WI38 (cell line): ENCODE results near the gene PRRG2.

Experiments used
- H3K4me3 ChIP-seq: 2 replicates; pipeline ENCODE4 v1.5.1; 2011; ENCODE audit warnings: low read depth, mild to moderate bottlenecking, control low read depth, low read length
- TF ChIP-seq, protein P1 (sequence below): IDR thresholded peaks from 2 replicates; pipeline ENCODE4 v1.5.1; 2012; ENCODE audit warnings: low read depth, mild to moderate bottlenecking, control low read depth, low read length

Gene PRRG2

DNA sequence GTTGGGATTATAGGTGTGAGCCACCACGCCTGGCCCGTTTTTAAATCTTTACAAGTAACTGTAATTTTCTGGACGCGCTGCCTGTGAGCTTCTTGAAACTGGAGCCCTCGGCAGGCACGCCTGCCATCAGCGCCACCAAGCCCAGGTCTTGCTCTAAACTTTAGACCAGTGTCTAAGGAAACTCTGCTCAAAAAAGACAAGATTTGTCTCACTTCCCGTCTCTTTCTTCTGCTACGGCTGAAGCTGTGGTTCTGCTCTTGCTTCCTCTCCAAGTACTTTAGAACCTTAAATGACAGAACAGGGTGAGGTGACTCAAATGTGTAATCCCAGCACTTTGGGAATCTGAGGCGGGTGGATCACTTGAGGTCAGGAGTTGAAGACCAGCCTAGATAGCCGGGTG, 28.4 kb upstream of the PRRG2 start:
- TF ChIP-seq, protein P1, sequence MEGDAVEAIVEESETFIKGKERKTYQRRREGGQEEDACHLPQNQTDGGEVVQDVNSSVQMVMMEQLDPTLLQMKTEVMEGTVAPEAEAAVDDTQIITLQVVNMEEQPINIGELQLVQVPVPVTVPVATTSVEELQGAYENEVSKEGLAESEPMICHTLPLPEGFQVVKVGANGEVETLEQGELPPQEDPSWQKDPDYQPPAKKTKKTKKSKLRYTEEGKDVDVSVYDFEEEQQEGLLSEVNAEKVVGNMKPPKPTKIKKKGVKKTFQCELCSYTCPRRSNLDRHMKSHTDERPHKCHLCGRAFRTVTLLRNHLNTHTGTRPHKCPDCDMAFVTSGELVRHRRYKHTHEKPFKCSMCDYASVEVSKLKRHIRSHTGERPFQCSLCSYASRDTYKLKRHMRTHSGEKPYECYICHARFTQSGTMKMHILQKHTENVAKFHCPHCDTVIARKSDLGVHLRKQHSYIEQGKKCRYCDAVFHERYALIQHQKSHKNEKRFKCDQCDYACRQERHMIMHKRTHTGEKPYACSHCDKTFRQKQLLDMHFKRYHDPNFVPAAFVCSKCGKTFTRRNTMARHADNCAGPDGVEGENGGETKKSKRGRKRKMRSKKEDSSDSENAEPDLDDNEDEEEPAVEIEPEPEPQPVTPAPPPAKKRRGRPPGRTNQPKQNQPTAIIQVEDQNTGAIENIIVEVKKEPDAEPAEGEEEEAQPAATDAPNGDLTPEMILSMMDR = no peak
- no peak overlapping the region for H3K4me3 ChIP-seq

DNA sequence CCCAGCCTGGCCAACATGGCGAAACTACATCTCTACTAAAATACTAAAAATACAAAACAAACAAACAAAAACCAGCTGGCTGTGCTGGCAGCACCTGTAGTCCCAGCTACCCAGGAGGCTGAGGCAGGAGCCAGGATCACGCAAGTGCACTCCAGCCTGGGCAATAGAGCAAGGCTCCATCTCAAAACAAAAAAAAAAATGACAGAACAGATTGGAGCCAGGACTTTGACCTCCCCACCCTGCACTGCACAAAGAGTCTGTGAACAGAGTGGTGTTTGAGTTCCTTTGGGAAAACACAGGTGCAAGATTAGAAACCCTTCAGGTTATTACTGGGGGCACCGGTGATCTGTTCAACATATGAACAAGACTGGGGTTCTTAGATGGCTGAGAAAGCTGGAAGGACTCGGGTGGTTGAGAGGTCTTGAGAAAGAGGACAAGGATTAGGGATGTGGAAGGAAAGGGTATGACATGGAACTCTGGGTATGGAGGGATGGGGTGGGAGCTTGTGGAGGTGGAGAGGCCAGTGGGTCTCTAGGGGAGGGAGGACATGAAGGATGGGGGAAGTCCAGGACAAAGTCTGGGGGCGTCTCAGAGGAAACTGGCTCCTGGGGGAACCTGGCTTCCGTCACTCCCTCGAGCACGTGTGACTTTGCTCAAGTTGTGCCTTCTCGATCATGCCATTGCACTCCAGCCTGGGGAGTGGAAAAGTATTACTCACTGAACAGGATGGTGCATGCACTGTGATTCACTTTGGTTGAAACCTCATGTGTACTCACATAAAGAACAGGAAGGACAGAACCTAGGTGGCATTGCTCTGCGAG, 27.5 kb upstream of the PRRG2 start:
- TF ChIP-seq, protein P1 = no peak
- no peak overlapping the region for H3K4me3 ChIP-seq

DNA sequence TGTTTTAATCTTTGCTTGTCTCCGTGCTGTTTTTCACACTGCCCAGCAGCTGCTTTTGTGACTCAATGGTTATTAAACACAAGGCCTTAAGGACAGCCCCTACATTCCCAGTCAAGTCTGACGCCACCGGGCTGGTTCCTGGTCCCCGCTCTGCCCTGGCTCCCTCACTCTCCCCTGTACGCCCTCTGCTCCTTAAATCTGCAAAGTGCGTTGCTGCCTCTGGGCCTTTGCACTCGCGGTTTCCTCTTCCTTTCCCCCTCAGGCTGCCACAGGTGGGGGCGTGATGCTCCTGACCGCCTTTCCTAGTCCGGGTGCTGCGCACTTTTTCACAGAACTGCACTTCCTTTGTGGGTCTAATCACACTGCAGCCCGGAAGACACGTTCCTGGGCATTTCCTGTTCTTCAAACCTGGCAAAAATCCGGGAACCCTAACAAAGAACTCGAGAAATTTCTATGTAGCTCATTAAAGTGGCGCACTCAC, 26.4 kb upstream of the PRRG2 start:
- TF ChIP-seq, protein P1 = no peak
- no peak overlapping the region for H3K4me3 ChIP-seq

DNA sequence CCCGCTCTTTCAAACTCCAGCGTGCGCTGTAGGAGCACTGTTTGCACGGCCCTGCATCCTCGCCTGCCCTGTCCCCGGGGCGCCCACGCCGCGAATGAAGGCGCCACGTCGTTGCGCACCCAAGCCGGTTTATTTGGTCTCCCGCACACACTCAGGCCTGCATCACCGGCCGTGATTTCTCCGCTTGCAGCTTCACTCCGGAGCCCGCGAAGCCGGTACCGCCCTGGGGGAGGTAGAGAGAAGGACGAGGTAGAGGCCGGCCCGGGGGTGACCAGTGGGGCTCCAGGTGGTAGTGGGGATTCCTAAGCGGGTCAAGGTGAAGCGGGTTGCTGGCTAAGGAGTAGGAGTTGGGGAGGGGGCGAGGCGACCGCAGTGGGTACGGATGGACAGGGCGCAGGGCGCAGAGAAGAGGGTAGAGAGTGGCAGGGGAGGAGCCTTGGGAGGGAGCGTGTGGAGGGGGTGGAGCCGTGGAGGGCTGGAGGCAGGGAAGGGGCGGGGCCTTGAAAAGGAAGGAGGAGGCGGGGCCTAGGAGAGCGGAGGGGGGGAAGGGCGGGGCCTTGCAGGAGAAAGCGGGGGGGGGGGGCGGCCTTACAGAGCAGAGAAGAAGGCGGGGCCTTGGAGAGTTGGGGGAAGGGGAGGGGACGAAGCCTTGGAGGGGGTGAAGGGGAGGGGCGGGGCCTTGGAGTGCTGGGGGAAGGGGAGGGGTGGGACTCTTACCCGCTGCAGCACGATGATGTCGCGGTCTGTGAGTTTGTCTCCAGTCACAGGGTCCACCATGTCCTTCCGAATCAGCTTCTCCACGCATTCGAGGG, 25.3 kb upstream of the PRRG2 start:
- no peak overlapping the region for H3K4me3 ChIP-seq
- TF ChIP-seq, protein P1 = no peak

DNA sequence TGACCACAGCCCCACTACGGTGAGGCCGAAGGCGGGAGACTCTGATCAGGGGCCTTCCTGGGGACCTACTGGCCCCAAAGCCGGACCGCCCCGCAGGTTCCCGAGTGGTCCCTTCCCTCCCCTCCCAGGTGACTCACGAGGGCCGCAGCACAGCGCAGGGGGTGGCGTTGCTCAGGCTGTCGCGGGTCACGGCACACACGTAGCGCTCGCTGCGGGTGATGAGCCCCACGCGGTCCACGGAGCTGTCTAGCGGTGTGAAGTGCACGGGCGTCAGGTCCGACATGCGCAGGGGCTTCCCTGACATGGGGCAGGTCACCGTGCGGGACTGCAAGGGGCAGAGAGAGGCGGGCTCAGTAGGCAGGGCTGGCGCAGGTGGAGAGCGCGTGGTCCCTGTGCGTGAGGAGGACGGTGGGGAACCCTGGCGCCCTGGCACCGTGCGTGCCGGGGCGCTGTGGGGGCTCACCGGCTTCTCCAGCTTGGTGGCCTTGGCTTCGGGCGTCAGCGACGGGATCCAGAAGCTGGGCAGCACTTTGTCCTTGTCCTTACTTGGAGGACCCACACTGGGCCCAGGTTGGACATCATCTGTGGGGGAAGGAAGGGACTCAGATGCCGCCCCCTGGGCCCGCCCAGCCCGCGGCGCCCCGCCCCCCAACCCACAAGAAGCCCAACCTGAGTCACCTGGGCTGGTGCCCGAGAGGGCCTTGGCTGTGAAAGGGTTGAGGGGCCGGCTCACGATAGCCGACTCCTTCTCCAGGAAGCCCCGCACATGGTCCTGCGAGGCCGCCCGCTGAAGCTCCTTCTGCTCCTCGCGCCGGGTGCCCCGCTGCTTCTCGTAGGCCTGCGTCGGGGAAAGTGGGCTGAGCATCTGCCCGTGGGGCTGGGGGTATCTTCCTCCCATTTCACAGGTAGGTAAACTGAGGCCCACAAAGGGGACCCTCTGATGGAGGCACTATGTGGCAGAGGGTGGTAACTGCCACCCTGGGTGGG, 24.4 kb upstream of the PRRG2 start:
- TF ChIP-seq, protein P1 = no peak
- H3K4me3 ChIP-seq = no peak overlapping the region

DNA sequence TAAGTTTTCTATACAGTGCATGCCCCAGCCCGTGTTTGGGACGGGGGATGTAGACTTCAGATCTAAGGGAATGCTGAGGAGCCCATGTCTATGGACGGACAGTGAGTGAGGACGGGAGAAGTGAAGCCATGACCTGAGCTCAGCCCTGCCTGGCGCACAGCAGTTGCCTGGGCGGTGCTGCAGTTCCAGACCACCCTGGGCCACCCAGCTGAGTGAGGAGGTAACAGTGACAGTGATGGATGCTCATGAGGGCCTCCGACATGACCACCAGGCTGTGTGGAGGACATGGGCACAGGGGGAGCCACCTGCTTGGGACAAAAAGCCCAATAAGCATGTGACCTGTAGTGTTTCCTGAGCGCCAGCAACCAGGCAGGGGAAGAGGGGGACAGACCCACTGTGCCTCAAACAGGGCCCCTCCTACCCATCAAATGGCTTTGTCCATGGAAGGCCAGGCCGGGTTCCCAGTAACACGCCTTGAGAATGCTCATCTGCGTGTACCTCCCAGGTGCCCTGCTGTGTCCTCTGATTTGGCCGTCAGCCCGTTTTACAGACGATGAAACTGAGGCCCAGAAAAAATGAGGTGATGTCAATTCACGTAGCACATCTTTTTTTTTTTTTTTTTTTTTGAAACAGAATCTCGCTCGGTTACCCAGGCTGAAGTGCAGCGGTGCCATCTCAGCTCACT, 23.3 kb upstream of the PRRG2 start:
- H3K4me3 ChIP-seq = no peak overlapping the region
- TF ChIP-seq, protein P1 = no peak
